C4-2B (cell line): ENCODE measurements around the gene KANK4.

ENCODE experiments used
- ZFX ChIP-seq: fragments of 450-650 bp; IDR thresholded peaks from 2 replicates; pipeline ENCODE4 v1.6.1; 2017
- TF ChIP-seq, protein P1 (sequence below): fragments of 450-650 bp; conservative IDR thresholded peaks from 2 replicates; pipeline ENCODE4 v1.5.1; 2017; ENCODE audit warnings: mild to moderate bottlenecking

DNA sequence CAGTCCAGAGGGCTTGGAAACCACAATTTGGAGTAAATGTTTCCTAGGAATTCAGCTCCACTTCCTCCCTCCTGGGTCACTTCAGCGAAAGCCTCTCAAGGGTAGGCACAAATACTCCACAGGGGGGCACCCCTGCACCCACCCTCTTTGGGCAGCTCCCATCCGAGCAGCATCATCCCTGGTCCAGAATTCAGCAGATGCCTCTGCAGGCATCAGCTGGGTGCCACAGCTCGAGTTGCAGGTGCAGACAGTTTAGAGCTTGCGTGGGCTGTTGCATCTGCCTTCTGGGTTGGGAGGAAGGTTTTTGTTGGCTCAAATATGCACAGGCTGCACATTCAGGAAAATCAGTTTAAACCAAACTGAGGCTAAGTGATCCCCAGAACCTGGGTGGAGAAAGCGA, 25.0 kb downstream of the KANK4 start:
- TF ChIP-seq, protein P1, sequence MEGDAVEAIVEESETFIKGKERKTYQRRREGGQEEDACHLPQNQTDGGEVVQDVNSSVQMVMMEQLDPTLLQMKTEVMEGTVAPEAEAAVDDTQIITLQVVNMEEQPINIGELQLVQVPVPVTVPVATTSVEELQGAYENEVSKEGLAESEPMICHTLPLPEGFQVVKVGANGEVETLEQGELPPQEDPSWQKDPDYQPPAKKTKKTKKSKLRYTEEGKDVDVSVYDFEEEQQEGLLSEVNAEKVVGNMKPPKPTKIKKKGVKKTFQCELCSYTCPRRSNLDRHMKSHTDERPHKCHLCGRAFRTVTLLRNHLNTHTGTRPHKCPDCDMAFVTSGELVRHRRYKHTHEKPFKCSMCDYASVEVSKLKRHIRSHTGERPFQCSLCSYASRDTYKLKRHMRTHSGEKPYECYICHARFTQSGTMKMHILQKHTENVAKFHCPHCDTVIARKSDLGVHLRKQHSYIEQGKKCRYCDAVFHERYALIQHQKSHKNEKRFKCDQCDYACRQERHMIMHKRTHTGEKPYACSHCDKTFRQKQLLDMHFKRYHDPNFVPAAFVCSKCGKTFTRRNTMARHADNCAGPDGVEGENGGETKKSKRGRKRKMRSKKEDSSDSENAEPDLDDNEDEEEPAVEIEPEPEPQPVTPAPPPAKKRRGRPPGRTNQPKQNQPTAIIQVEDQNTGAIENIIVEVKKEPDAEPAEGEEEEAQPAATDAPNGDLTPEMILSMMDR, result peak; percentile 28
- TF ChIP-seq ZFX, result no peak
